GM12878 (cell line): ENCODE data around the gene ABCB10. TPM values are rescaled to one million over a fixed set of nuclear protein-coding genes. Genes with fewer than 3 reads are reported as not detected.
"Not testable (repeated sequence)": the region's sequence is repeated elsewhere in the genome, so short reads cannot be mapped to it uniquely, and the experiment has no call there.

Experiments used
- ATAC-seq: fragments of 200-7000 bp; cut with Tn5 transposase; 3 replicates; pipeline ENCODE4 v1.9.1; 2020; ENCODE audit warnings: mild to moderate bottlenecking, moderate library complexity
- BruUV-seq: library from RNA; stranded (reverse); fragments of 400-500 nt; replicated peaks from 2 replicates; lab custom pipeline; 2021; lab: Mats Ljungman, UMichigan
- CTCF ChIA-PET: fragments of 300-600 bp; sonication (Branson Sonifier 250); formaldehyde crosslinking; extraction: SDS; loops from one replicate; lab custom pipeline; 2021; ENCODE audit warnings: inconsistent platforms; lab: Yijun Ruan, JAX
- POLR2A ChIA-PET: fragments of 350-600 bp; formaldehyde crosslinking; extraction: SDS; loops from one replicate; lab custom pipeline; 2021; ENCODE audit warnings: inconsistent platforms; lab: Charles Lee
- RAD21 ChIA-PET: fragments of 300-600 bp; sonication (Branson Sonifier 250); formaldehyde crosslinking; loops from one replicate; lab custom pipeline; 2023; ENCODE audit warnings: antibody characterized with exemption; ENCODE audit not compliant: unreplicated experiment; lab: Charles Lee
- SMC1A ChIA-PET: fragments of 300-600 bp; sonication (Branson Sonifier 250); formaldehyde crosslinking; loops from one replicate; lab custom pipeline; 2023; ENCODE audit not compliant: unreplicated experiment, uncharacterized antibody; lab: Charles Lee
- DNase-seq: peaks from one replicate; pipeline ENCODE4 v3.0.0-alpha.2; 2011; ENCODE audit warnings: low read depth, low spot score
- FAIRE-seq: peaks from 3 replicates; lab custom pipeline; 2011; peaks lifted over from hg19 to GRCh38; lab: Jason Lieb, UNC
- H2AFZ ChIP-seq: 2 replicates; pipeline ENCODE4 v1.6.0; 2011; ENCODE audit warnings: low read depth, low read length, control low read depth; ENCODE audit not compliant: control insufficient read depth
- H3K27ac ChIP-seq: 2 replicates; pipeline ENCODE4 v1.5.1; 2011; ENCODE audit warnings: control low read depth; ENCODE audit not compliant: control insufficient read depth, insufficient read depth
- H3K27me3 ChIP-seq, 2 experiments: replicated peaks in 1 of 2; 2 replicates each; pipeline versions ENCODE4 v1.6.0 to v1.6.1; 2011; ENCODE audit warnings: low read length in 1 of 2; ENCODE audit not compliant: control insufficient read depth in 2 of 2, insufficient read depth in 2 of 2
- H3K36me3 ChIP-seq, 2 experiments: 2 replicates each; pipeline ENCODE4 v1.5.1; 2011; ENCODE audit warnings: low read length in 1 of 2; ENCODE audit not compliant: control insufficient read depth in 2 of 2, insufficient read depth in 2 of 2
- H3K4me1 ChIP-seq: 2 replicates; pipeline ENCODE4 v1.6.1; 2011; ENCODE audit warnings: mild to moderate bottlenecking, low read length, moderate library complexity, mixed read lengths; ENCODE audit not compliant: control insufficient read depth, insufficient read depth
- H3K4me2 ChIP-seq: 2 replicates; pipeline ENCODE4 v1.6.0; 2011; ENCODE audit warnings: control low read depth; ENCODE audit not compliant: control insufficient read depth, insufficient read depth
- H3K4me3 ChIP-seq: fragments of 200-600 bp; sonication (generic); 2 replicates; pipeline ENCODE4 v1.5.1; 2016
- H3K79me2 ChIP-seq: 2 replicates; pipeline ENCODE4 v1.6.0; 2011; ENCODE audit warnings: low read length; ENCODE audit not compliant: control insufficient read depth, insufficient read depth
- H3K9ac ChIP-seq: 2 replicates; pipeline ENCODE4 v1.8.0; 2011; ENCODE audit warnings: low read length, control low read depth, mixed read lengths; ENCODE audit not compliant: control insufficient read depth, insufficient read depth
- H3K9me3 ChIP-seq: replicated peaks from 3 replicates; pipeline ENCODE4 v1.5.1; 2011; ENCODE audit warnings: mild to moderate bottlenecking, low read length; ENCODE audit not compliant: control insufficient read depth, insufficient read depth
- H4K20me1 ChIP-seq: 2 replicates; pipeline ENCODE4 v1.6.0; 2011; ENCODE audit not compliant: control insufficient read depth, insufficient read depth
- BCLAF1 ChIP-seq: fragments of 450-650 bp; IDR thresholded peaks from 2 replicates; pipeline ENCODE4 v1.6.1; 2017; ENCODE audit warnings: antibody characterized with exemption, mild to moderate bottlenecking, moderate library complexity
- CBX5 ChIP-seq: sonication (generic); IDR thresholded peaks from 2 replicates; pipeline ENCODE4 v1.6.1; 2016; ENCODE audit warnings: low read depth, moderate library complexity, mild to moderate bottlenecking, inconsistent platforms
- E4F1 ChIP-seq: fragments of 450-650 bp; IDR thresholded peaks from 2 replicates; pipeline ENCODE4 v1.6.1; 2018; ENCODE audit warnings: borderline replicate concordance, mild to moderate bottlenecking; ENCODE audit not compliant: partially characterized antibody
- IRF5 ChIP-seq: fragments of 450-650 bp; IDR thresholded peaks from 2 replicates; pipeline ENCODE4 v1.6.1; 2017; ENCODE audit warnings: borderline replicate concordance
- SMAD5 ChIP-seq: IDR thresholded peaks from 2 replicates; pipeline ENCODE4 v1.6.1; 2016; ENCODE audit warnings: antibody characterized with exemption, low read depth
- SMC3 ChIP-seq: IDR thresholded peaks from 2 replicates; pipeline ENCODE4 v1.6.1; 2011; ENCODE audit warnings: low read length, improper control_type of control experiment, borderline replicate concordance
- ZNF274 ChIP-seq: IDR thresholded peaks from one replicate; pipeline ENCODE4 v1.8.0; 2011; ENCODE audit not compliant: insufficient read length, insufficient read depth
- WGBS: methylation state at CpG from one replicate; pipeline ENCODE4 v1.1.6; 2016; ENCODE audit warnings: low lambda C conversion rate; ENCODE audit not compliant: insufficient replicate concordance, insufficient coverage; ENCODE audit errors: missing lambda C conversion rate; 5-methylcytosine and 5-hydroxymethylcytosine counted together
- in situ Hi-C: fragments of 300-500 bp; cut with MboI; formaldehyde crosslinking; loops from 9 replicates; pipeline ENCODE4 v1.14.3; 2018; ENCODE audit warnings: mixed read lengths
- intact Hi-C: fragments of 100-400 bp; cut with micrococcal nuclease; formaldehyde crosslinking; loops from one replicate; pipeline ENCODE4 v1.14.2; 2022; ENCODE audit not compliant: unreplicated experiment
- polyA plus RNA-seq, 11 experiments: library from polyadenylated mRNA; depleted of rRNA in 4 of 11; unstranded in 6 of 11; stranded (reverse) in 5 of 11; fragments of >200 nt; fragmentation: Nextera tagmentation in 4 of 11; fragmentation: Illumina TruSeq in 1 of 11; extraction: Ambion mirVana in 4 of 11; extraction: Trizol in 1 of 11; gene quantifications; 1 replicate in 1 of 11; 2 replicates in 10 of 11; pipeline versions ENCODE4 v1.2.1 to v1.2.3, GENCODE V29; 2011 to 2016; ENCODE audit warnings: inconsistent platforms in 2 of 11, missing spikeins in 2 of 11, low read depth in 1 of 11
- total RNA-seq, 4 experiments: library from RNA; depleted of rRNA in 3 of 4; stranded (reverse); fragments of >200 nt in 3 of 4; fragmentation: Illumina TruSeq in 1 of 4; extraction: Trizol in 1 of 4; gene quantifications; 2 replicates each; pipeline versions ENCODE4 v1.2.1 to v1.2.3, GENCODE V29; 2013 to 2021

The ABCB10 gene
- total and polyA plus RNA-seq, 10 of the 15 experiments (the other 5 are each of a cell fraction or from before 2014, with no cell fraction given), result 8.0 to 30.5 (median 16.7) TPM

GRCh38 chr1:229596925-229597699 is 38.6 kb upstream of the ABCB10 start:
- intact Hi-C loops (no loop called here), in situ Hi-C loops (no loop called here)
- no TSS peak for BruUV-seq
- Histone ChIP-seq H3K4me1 (no peaks in the 10 kb centered on the region), H3K27me3 (no peaks in the 10 kb centered on the region), H3K4me2 (no peak overlapping the region), H4K20me1 (no peaks in the 10 kb centered on the region), H3K4me3 (no peak overlapping the region), H3K27ac (no peak overlapping the region), H3K9ac (no peak overlapping the region), H3K36me3 (peaks cover 15 to 24% of the 10 kb centered on the region in 2 experiments), H2AFZ (no peak overlapping the region), H3K9me3 (no peaks in the 10 kb centered on the region), H3K79me2 (no peaks in the 10 kb centered on the region; the same call in 1 of the 2 replicates)
- FAIRE-seq, result no peak
- POLR2A ChIA-PET, result no interaction called here
- 70% methylated on average over 7 of the region's 7 CpGs for WGBS
- no peak for DNase-seq
- TF ChIP-seq E4F1, result no peak
- no peak for TF ChIP-seq IRF5
- TF ChIP-seq BCLAF1, result no peak
- TF ChIP-seq SMAD5, result no peak
- no peak for TF ChIP-seq SMC3
- no peak for TF ChIP-seq ZNF274
- no peak for TF ChIP-seq CBX5
- RAD21 ChIA-PET, result no interaction called here
- ATAC-seq, result no peak
- CTCF ChIA-PET, result interaction anchor here (0.7 to 2.3 kb wide), 2 partner anchors 27 to 34 kb away, joined by 4 to 6 read pairs; no protein-coding TSS in a partner anchor
- SMC1A ChIA-PET, result interaction anchor here (0.6 kb wide), 1 partner anchor 1361 kb away, joined by 4 read pairs; no protein-coding TSS in a partner anchor

GRCh38 chr1:229595876-229596275 is 37.4 kb upstream of the ABCB10 start:
- H3K4me2 ChIP-seq, DNase-seq, ATAC-seq, H2AFZ ChIP-seq, intact Hi-C loops, H3K9me3 ChIP-seq, FAIRE-seq, in situ Hi-C loops, H4K20me1 ChIP-seq, H3K27ac ChIP-seq, H3K4me3 ChIP-seq, H3K9ac ChIP-seq, H3K4me1 ChIP-seq, H3K27me3 ChIP-seq, RAD21 ChIA-PET, BruUV-seq, POLR2A ChIA-PET, H3K79me2 ChIP-seq: not testable (repeated sequence)
- H3K36me3 ChIP-seq, result peaks cover 13 to 23% of the 10 kb centered on the region in 2 experiments
- CTCF ChIA-PET, result interaction anchor here (2.3 kb wide), 1 partner anchor 28 kb away, joined by 6 read pairs; no protein-coding TSS in a partner anchor
- SMC1A ChIA-PET, result interaction anchor here (0.9 kb wide), 1 partner anchor 28 kb away, joined by 4 read pairs; no protein-coding TSS in a partner anchor
- over 99% methylated on average over 7 of the region's 7 CpGs for WGBS
